ENCODE measurements around the gene ZNRD2. TPM values are rescaled to one million over a fixed set of nuclear protein-coding genes. Genes with fewer than 3 reads are reported as not detected.
A peak's percentile ranks its signal among the peaks of the same experiment; 100 is the strongest.

The ZNRD2 gene
- total RNA-seq, 6 donors from 2014 or later: 22.6 to 60.7 (median 39.7) TPM

DNA sequence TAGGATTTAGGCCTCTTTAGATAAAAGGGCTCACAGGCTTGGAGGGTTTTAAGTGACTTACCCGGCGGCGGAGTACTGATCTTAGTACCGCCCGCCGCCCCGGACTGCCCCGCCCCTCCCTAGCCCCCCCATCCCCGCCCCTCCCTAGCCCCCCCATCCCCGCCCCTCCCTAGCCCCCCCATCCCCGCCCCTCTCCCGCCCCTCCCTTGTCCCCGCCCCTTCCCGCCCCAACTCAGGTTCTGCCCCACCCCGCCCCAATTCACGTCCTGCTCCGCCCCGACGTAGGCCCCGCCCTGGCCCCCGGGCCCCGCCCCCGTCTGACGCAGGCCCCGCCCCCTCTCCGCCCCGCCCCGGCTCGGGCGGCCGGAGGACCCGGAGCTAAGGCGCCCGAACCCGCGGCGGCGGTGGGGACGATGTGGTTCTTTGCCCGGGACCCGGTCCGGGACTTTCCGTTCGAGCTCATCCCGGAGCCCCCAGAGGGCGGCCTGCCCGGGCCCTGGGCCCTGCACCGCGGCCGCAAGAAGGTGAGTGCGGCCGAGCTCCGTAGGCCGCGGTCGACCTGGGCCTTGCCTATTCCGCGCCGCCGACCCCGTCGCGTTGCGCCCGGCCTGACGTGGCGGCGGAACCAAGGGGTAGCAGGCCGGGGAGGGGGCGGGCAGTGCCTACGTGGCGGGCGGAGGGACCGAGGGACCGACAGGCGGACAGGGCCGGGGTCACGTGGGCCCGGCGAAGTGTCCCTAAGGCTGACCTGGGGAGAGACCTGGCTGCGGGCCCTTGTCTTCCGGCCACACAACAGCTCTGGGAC, 45.3 kb upstream of the ZNRD2 start, which contains the start of gene SCYL1:
Gene SCYL1 (plus strand): TSS at position 343 of the 805 bp plus-strand sequence. CDS start 71 bp downstream, at position 414.
- Histone ChIP-seq H3K9me3 (no peaks in the 10 kb centered on the region), H3K36me3 (peaks cover 0 to 35% (median 11%) of the 10 kb centered on the region in 4 donors), H3K27me3 (no peaks in the 10 kb centered on the region), H3K27ac (peak within 1 kb of the TSS; percentile 92 to 97 (median 95)), H3K4me1 (peaks cover 21 to 37% (median 29%) of the 10 kb centered on the region in 4 donors), H3K4me3 (peak within 1 kb of the TSS; percentile 92 to 99 (median 95))
- DNase-seq: peak; percentile 85 to 97
- 0% methylated on average over 3 to 11 of the region's 82 CpGs for WGBS, 2 donors
- TF ChIP-seq EP300 (IDR thresholded peaks at IDR 0.05) (no peak), POLR2AphosphoS5 (IDR thresholded peaks at IDR 0.05) (peak; percentile 71 to 77), POLR2A (IDR thresholded peaks at IDR 0.05) (peak in 3 of 4 donors; percentile 55 to 77 (median 59))
- TF ChIP-seq, protein P1, sequence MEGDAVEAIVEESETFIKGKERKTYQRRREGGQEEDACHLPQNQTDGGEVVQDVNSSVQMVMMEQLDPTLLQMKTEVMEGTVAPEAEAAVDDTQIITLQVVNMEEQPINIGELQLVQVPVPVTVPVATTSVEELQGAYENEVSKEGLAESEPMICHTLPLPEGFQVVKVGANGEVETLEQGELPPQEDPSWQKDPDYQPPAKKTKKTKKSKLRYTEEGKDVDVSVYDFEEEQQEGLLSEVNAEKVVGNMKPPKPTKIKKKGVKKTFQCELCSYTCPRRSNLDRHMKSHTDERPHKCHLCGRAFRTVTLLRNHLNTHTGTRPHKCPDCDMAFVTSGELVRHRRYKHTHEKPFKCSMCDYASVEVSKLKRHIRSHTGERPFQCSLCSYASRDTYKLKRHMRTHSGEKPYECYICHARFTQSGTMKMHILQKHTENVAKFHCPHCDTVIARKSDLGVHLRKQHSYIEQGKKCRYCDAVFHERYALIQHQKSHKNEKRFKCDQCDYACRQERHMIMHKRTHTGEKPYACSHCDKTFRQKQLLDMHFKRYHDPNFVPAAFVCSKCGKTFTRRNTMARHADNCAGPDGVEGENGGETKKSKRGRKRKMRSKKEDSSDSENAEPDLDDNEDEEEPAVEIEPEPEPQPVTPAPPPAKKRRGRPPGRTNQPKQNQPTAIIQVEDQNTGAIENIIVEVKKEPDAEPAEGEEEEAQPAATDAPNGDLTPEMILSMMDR (IDR thresholded peaks at IDR 0.05): peak in 3 of 6 experiments; percentile 13 to 29 (median 14)
- ATAC-seq (ENCODE audit: low FRiP score in 2 of 2): peak; percentile 93 to 97

GRCh38 chr11:65525546-65526480, 44.5 kb upstream of the ZNRD2 start:
- ATAC-seq (ENCODE audit: low FRiP score in 2 of 2) (no peak), DNase-seq (no peak)
- H3K36me3 ChIP-seq: peaks cover 5 to 44% (median 19%) of the 10 kb centered on the region in 4 donors
- H3K9me3 ChIP-seq: no peaks in the 10 kb centered on the region
- TF ChIP-seq POLR2A (IDR thresholded peaks at IDR 0.05): no peak
- TF ChIP-seq, protein P1 (IDR thresholded peaks at IDR 0.05): no peak
- TF ChIP-seq EP300 (IDR thresholded peaks at IDR 0.05): no peak
- TF ChIP-seq POLR2AphosphoS5 (IDR thresholded peaks at IDR 0.05): no peak
- H3K4me1 ChIP-seq: peaks cover 21 to 37% (median 29%) of the 10 kb centered on the region in 4 donors
- no peaks in the 10 kb centered on the region for H3K27me3 ChIP-seq
- H3K27ac ChIP-seq: peak overlapping the region; percentile 92 to 97 (median 95)
- WGBS, 2 donors: 44 to 56% methylated on average over 18 to 30 of the region's 31 CpGs
- peak overlapping the region; percentile 92 to 99 (median 95) for H3K4me3 ChIP-seq

GRCh38 chr11:65526744-65527143, 43.5 kb upstream of the ZNRD2 start:
- peaks cover 9 to 53% (median 28%) of the 10 kb centered on the region in 4 donors for H3K36me3 ChIP-seq
- no peak for DNase-seq
- peaks cover 21 to 37% (median 29%) of the 10 kb centered on the region in 4 donors for H3K4me1 ChIP-seq

DNA sequence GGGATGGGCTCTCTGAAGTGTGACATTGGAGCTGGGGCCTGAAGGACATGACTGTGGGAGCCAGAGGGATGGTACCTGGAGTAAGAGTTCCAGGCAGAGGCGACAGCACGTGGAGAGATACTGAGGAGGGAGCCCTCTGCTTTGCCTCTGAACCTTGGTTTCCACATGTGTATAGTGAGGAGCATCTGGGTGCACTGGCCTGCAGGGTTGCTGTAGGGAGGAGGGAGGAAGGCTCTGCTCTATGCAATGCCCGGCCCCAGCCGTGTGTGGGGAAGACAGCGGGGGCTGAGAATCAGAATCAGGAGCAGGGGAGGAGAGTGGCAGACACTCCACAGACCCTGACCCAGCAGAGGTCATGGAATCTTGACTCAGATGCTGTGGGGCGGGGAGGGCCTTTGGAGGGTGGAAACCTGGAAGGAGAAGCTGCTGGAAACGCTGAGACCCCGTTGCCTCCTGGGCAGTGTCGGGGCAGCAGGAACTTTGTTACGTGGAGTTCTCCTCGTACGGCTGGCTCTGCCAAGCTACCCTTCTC, 41.4 kb upstream of the ZNRD2 start:
- peaks cover 19 to 23% (median 22%) of the 10 kb centered on the region in 4 donors for H3K4me1 ChIP-seq
- H3K27ac ChIP-seq: no peak overlapping the region
- 94 to 95% methylated on average over 11 to 12 of the region's 12 CpGs for WGBS, 2 donors
- peaks cover 19 to 74% (median 47%) of the 10 kb centered on the region in 4 donors for H3K36me3 ChIP-seq
- ATAC-seq (ENCODE audit: low FRiP score in 2 of 2) (no peak), DNase-seq (no peak)
- H3K9me3 ChIP-seq: no peaks in the 10 kb centered on the region
- TF ChIP-seq POLR2AphosphoS5 (IDR thresholded peaks at IDR 0.05) (no peak), EP300 (IDR thresholded peaks at IDR 0.05) (no peak), POLR2A (IDR thresholded peaks at IDR 0.05) (no peak)
- TF ChIP-seq, protein P1 (IDR thresholded peaks at IDR 0.05): no peak
- no peaks in the 10 kb centered on the region for H3K27me3 ChIP-seq
- H3K4me3 ChIP-seq: no peak overlapping the region

More at GRCh38 chr11:65526744-65527143, 43.5 kb upstream of the ZNRD2 start:
- Histone ChIP-seq H3K27me3 (no peaks in the 10 kb centered on the region), H3K4me3 (no peak overlapping the region), H3K27ac (no peak overlapping the region), H3K9me3 (no peaks in the 10 kb centered on the region)
- ATAC-seq (ENCODE audit: low FRiP score in 2 of 2): no peak
- TF ChIP-seq POLR2A (IDR thresholded peaks at IDR 0.05) (no peak), POLR2AphosphoS5 (IDR thresholded peaks at IDR 0.05) (no peak), EP300 (IDR thresholded peaks at IDR 0.05) (no peak)
- TF ChIP-seq, protein P1 (IDR thresholded peaks at IDR 0.05): no peak
- WGBS, 2 donors: 97 to 100% methylated on average over 2 to 8 of the region's 8 CpGs

Data from upper lobe of left lung (tissue), 6 donors.